PC-9 (cell line): ENCODE data around the gene TMEM30B.

Experiments
- EZH2 ChIP-seq: fragments of 200-600 bp; sonication (generic); IDR thresholded peaks from 2 replicates; pipeline ENCODE4 v1.8.0; 2017; ENCODE audit warnings: antibody characterized with exemption, low read depth
- TF ChIP-seq, protein P1 (sequence below): fragments of 200-600 bp; sonication (generic); conservative IDR thresholded peaks from 2 replicates; pipeline ENCODE4 v1.6.1; 2017; ENCODE audit warnings: mixed run types, antibody characterized with exemption, mild to moderate bottlenecking, moderate library complexity

DNA sequence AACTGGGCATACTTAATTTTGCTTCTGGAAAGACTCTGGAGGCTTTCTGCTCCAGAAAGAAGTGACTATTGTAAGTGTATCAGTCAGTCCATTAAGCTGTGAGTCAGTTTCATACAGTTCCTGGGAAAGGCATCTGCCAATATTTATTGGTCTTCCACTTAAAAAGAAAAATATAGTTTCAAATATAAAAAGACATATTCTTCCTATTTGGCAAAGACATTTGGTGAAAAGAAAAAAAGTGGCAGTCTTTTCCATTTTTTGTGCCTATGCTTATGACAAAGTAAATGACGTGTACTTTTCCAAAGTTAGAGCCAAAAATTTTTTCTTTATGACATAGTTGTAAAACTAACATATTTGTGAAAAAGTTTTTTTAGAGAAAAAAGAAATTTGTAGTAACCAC lies 12.3 kb downstream of the TMEM30B start:
- TF ChIP-seq EZH2: no peak
- TF ChIP-seq, protein P1, sequence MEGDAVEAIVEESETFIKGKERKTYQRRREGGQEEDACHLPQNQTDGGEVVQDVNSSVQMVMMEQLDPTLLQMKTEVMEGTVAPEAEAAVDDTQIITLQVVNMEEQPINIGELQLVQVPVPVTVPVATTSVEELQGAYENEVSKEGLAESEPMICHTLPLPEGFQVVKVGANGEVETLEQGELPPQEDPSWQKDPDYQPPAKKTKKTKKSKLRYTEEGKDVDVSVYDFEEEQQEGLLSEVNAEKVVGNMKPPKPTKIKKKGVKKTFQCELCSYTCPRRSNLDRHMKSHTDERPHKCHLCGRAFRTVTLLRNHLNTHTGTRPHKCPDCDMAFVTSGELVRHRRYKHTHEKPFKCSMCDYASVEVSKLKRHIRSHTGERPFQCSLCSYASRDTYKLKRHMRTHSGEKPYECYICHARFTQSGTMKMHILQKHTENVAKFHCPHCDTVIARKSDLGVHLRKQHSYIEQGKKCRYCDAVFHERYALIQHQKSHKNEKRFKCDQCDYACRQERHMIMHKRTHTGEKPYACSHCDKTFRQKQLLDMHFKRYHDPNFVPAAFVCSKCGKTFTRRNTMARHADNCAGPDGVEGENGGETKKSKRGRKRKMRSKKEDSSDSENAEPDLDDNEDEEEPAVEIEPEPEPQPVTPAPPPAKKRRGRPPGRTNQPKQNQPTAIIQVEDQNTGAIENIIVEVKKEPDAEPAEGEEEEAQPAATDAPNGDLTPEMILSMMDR: no peak
